GM19397 (cell line): Measurements from ENCODE around the gene DZIP1L.
"Not testable (repeated sequence)": the region's sequence is repeated elsewhere in the genome, so short reads cannot be mapped to it uniquely, and the experiment has no call there.

Source experiments
- ATAC-seq: cut with Tn5 transposase; IDR thresholded peaks from one replicate; pipeline ENCODE4 v1.9.1; 2021; ENCODE audit warnings: mild to moderate bottlenecking, moderate library complexity; ENCODE audit not compliant: unreplicated experiment

Gene DZIP1L

DNA sequence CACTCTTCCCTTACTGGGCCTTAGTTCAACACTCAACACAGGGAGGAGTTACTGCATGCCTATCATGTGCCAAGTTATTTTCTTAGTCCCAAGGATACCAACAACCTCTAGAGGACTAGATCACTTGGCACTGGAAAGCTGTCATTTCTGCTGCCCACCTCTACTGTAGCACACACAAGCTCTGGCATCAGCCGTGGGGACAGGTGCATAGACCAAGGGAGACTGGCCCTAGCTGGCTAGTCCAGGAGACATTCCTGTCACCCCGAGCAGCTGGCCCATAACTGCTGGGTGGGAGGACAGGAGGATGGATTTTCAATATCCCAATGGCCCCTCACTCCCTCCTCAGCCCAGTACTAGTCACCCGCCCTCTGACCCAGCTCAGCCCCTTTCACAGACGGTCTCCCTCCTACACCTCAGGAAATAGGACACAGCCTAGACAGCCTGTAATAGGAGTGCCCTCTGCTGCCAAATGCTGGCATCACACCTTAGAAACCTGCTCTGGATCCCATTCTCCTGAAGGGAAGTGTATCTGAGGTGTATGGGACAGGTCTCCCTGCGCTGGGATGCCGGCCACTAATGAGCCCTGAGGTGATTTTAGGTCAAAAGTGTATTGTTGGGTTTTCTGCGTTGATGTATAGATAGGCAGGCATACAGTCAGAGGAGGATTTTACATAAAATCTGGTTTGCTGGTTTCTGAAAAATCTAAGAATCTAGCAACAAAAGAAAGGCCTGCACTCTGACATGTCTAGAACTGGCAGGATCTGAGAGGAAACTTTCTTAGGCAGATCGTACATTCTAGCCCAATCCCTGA lies 3.4 kb upstream of the DZIP1L start:
- no peak for ATAC-seq

GRCh38 chr3:138114431-138114918 lies 933 bp downstream of the DZIP1L start:
- ATAC-seq: no peak

GRCh38 chr3:138113326-138113725 lies 2.1 kb downstream of the DZIP1L start:
- no peak for ATAC-seq

DNA sequence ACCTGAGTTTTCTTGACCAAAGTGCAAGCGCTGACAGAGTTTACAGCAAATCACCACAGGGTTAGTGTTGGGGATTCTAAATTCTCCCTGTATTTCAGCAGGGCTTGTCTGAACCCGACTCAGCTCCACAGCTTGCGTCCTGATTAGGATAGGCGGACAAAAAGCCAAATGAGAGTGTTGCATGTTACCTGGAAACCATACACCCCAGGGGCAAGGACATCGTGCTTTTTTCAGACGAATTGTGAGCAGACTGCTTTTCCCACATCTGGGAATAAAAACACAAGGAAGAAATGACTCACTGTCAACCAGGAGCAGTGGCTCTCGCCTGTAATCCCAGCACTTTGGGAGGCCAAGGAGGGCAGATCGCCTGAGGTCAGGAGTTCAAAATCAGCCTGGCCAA lies 3.0 kb downstream of the DZIP1L start:
- ATAC-seq: no peak

GRCh38 chr3:138105598-138105997 lies 9.8 kb downstream of the DZIP1L start:
- no peak for ATAC-seq

DNA sequence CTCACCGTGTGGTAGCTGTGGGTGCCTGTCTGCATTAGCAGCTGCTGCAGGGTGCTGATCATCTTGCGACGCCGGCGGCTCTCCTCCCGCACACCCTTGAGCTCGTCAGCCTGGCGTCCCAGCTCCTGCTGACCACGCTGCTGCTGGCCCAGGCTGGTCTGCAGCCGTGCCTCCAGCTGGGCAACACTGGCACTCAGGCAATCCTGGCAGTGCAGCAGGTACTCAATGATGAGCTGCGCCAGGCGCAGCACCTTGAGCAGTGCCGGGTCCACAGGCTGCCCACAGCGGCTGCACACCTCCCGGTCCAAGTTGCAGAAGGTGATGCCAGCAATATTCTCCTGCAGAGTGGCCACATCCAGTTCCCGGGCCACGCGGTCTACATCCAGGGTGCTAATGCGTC lies 11.9 kb downstream of the DZIP1L start:
- no peak for ATAC-seq

GRCh38 chr3:138101351-138101940 lies 14.0 kb downstream of the DZIP1L start:
- not testable (repeated sequence) for ATAC-seq

DNA sequence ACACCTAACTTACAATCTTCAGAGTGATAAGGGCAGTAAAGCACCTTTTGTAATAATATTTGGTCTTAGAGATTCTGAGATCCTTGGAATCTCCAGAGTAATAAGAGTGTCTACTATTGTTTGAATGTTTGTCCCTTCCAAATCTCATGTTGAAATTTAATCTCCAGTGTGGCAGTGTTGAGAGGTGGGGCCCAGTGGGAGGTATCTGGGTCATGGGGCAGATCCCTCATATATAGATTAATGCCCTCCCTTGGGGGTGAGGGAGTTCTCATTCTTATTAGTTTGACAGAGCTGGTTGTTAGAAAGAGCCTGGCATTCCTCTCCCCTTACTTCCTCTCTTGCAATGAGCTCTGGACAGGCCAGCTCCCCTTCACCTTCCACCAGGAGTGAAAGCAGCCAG lies 16.0 kb downstream of the DZIP1L start:
- ATAC-seq: no peak

DNA sequence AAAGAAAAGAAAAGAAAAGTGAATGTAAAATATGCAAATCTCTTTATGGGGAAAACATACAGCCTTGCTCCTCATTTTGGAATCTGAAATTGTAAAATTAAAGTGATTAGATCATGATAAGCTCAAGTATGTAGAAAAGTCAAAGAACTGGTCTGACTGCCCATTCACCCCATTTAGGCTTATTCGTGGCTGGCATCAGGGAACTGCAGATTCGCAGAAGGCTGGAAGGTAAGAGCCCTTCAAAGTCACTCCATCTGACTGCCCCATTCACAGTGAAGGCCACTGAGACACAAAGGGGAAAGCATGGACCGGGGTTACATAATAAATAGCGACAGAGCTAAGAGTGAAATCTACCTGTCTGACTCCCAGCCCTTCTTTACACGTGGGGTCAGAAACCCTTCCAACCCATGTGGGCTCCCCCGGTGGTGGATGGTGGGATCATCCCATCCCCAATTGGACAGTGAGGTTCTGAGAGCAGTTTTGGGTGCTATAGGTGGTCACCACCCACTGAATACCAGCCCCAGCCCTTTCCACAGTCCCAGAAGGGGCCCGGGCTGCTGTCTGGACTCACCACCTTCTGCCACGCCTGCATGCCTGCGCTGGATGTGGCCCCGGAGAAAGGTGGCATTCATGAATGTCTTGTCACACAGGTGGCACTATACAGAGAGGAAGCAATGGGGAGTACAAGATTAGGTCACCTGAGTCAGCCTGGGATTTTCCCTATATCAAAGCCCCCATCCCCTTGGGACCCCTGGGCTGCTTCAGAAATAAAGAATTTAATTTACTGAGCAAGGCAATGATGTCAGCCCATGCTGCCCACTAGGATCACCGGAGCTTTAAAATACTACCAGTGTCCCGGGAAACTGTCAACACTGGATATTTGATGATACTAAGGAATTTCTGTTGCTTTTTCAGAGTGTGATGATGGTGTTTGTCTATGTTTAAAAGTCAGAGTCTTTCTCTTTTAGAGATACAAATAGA lies 17.9 kb downstream of the DZIP1L start:
- no peak for ATAC-seq

GRCh38 chr3:138093721-138094120 lies 21.7 kb downstream of the DZIP1L start:
- ATAC-seq: no peak

DNA sequence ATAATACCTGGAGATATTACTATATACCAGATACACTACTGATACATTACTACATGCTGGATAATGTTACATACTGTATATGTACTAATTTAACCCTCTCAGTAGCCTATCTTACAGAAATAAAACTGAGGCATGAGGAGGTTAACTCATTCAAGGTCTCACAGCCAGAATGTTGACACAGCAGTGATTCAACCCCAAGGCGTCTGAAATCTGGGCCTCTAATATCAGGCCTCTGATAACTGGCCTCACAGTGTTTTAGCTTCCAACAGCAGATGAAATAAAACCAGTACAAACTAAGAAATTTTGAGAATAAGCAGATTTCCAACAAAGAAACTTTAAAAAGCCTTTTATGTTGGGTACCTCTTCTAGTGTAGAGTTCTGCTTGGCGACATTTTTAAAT lies 23.4 kb downstream of the DZIP1L start:
- ATAC-seq: no peak

GRCh38 chr3:138089091-138089490 lies 26.3 kb downstream of the DZIP1L start:
- ATAC-seq: no peak

DNA sequence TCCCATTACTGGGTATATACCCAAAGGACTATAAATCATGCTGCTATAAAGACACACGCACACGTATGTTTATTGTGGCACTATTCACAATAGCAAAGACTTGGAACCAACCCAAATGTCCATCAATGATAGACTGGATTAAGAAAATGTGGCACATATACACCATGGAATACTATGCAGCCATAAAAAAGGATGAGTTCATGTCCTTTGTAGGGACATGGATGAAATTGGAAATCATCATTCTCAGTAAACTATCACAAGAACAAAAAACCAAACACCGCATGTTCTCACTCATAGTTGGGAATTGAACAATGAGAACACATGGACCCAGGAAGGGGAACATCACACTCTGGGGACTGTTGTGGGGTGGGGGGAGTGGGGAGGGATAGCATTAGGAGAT lies 29.7 kb downstream of the DZIP1L start:
- ATAC-seq: not testable (repeated sequence)

- ATAC-seq: no peak
Observed at GRCh38 chr3:138084196-138084595, 31.2 kb downstream of the DZIP1L start.

DNA sequence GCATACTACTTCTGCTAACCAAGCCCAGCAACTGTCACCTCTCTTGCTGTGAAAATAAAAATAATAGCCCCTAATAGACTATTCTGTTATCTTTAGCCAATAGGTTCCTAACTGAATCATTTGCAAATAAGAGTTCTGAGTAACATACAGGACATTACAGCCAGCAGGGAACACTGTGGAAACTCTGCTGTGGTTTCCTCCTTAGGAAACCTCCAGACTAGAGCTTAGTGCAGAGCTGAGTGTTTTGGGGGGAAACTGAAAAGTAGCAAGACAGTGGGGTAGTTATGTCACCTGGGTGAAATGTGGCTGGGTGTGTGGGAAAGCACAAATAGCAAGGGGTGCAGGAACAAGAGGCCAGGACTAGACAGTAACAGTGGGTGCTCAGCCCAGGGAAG lies 32.4 kb downstream of the DZIP1L start:
- no peak for ATAC-seq

- no peak for ATAC-seq
Observed at GRCh38 chr3:138082085-138082991, 33.1 kb downstream of the DZIP1L start.

- ATAC-seq: no peak
Observed at GRCh38 chr3:138081371-138082084, 33.9 kb downstream of the DZIP1L start.

DNA sequence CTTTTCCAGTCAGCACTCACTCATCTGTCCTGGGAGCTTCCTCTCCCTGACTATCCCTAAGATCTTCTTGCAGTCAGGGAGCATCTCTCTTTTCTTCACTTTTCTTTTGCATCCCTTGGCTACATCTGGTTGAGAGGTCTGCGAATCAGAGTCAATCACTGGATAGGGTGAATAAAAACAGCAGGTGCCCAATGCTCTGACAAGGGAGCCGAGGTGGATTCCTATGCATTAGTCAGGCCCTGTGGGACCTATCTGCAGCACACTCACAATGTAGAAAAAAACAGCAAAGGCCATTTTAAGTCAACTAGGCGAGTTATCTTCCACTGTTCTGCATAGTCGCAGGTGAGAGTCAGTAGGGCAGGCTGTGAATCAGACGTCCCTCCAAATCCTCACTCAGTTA lies 35.5 kb downstream of the DZIP1L start:
- no peak for ATAC-seq

GRCh38 chr3:138078901-138079344 lies 36.5 kb downstream of the DZIP1L start:
- no peak for ATAC-seq

DNA sequence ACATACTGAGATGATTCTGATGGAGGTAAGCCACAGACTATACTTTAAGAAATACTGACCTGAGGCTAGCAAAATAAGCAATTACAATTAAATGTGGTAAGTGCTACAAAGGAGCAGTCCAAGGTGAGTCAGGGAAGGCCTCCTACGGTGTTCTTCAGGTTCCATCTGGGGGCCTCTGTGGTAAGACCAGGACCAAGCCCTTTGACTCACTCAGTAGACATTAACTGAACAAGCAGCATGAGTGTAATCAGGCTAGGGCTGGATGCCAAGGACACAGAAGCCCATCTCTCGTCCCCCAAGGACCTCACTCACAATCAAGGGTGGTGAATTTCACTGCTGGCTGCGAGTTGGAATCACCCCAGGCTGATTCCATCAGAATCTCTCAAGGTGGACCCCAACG lies 37.3 kb downstream of the DZIP1L start:
- ATAC-seq: no peak
